GM21423 (cell line): ENCODE measurements around the gene NKX3-2.

Source experiments
- ATAC-seq: cut with Tn5 transposase; IDR thresholded peaks from one replicate; pipeline ENCODE4 v1.9.1; 2021; ENCODE audit warnings: mild to moderate bottlenecking, moderate library complexity; ENCODE audit not compliant: unreplicated experiment

Gene NKX3-2

DNA sequence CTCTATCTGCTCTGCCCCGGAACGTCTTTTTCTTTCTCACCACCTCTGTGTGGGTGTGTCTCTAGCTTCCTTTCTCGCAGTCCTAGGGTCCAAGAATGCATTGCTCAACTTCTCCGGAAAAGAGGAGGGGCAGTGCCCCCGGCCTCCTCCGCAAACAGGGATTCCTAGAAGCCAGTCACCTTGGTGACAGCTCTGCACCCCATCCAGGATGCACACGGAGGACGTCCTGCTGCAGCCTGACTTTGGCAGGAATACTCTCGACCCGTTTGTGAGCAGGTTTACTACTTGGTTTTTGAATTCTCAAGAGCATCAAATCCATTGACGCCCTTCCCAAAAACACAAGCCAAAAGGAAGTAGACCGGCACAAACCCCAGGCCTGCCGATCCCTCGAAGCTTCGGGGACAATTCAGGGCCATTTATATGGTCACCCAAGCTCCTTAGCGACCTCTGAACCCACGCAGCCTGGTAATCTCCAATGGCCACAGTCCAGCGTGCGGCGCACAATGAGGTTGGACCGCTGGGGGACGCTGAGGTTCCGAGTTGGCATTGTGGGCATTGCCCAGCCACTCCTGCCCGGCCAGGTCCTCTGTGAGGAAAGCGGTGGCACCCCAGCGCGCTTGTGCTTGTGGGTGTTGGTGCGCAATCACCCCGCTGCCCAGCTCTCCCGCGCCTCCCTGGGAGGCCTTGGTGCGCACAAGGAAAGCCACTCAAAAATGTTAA, 9.8 kb downstream of the NKX3-2 start:
- no peak for ATAC-seq

DNA sequence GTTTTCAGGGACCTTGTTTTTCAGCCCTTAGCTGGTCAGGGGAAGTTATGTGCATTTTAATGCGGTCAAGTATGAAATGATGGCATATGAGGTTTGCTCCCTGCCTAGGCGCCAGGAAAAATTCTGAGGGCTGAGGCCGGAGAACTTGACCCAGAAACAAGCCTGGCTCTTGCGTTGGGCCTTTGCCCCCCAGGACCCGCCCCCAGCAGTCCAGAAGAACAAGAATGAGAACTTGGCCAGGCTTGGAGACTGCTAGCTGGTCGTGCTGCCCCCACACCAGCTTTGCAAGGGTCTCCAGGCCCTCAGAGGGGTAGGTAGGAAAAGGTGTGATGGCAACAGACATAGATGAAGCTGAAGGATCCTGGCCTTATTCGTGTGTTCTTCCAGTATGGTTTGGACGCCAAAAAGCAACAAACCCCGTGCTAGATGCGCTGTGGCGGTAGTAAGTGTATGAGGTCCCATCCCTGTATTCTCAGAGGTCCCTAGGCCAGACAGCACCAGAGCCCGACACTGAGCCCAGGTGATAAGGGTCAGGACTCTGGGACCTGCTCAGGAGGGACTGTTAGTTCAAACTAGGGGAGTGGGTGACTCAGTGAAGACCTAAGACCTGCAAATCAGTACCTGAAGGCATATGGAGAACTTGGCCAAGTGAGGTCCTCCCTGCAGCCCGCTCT, 10.5 kb downstream of the NKX3-2 start:
- no peak for ATAC-seq

DNA sequence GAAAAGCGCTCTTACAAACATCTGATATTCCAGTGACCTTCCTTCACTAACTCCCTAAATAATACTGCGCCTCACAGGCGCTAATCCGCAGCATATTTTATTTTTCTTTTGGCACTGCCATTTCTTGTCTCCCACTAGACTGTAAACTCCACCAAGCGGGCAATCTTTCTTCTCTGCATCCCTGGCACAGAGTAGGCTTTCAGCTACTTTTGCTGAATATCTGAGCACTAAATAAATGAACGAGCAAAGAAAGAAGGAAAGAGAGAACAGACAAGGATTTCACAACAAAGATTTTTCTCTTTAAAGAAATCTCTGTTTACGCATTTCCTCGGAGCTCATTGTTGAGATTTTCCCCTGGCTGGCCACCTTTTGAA, 12.7 kb downstream of the NKX3-2 start:
- ATAC-seq, result no peak

DNA sequence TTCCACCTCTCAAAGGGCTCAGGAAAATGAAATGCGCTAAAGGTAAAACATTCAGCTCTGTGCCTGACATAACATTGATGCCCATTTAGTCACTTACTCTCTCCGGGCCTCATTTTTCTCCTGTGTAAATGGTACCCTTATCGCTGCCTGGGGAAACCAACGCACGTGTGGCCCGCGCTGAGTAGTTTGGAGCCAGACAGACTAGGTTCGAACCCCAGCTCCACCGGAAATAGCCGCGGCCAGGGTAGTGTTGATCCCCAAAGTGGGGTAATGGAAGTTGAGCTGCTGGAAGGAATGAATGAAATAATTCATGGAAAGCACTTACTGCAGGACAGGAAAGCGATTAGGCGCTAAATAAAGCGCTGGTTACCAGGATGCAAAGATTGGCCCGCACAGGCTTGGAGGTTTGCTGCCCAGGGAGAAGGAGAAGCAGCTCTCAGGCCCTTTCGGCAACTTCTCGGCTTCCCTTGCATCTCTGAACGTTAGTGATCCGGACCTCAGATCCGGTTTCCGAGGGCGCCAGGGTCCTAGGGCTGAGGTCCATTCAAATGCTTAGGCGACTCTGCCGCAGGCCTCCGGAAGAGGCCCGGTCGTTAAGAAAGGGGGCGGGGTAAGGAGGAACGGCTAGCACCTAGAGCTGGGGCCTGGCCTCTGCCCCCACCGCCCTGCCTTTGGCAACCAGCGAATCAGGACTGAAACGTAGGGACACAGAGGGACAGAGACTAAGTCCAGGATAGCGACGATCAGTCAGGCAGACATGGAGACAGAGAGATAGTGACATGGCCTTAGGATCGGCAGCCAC, 13.3 kb downstream of the NKX3-2 start:
- no peak for ATAC-seq

DNA sequence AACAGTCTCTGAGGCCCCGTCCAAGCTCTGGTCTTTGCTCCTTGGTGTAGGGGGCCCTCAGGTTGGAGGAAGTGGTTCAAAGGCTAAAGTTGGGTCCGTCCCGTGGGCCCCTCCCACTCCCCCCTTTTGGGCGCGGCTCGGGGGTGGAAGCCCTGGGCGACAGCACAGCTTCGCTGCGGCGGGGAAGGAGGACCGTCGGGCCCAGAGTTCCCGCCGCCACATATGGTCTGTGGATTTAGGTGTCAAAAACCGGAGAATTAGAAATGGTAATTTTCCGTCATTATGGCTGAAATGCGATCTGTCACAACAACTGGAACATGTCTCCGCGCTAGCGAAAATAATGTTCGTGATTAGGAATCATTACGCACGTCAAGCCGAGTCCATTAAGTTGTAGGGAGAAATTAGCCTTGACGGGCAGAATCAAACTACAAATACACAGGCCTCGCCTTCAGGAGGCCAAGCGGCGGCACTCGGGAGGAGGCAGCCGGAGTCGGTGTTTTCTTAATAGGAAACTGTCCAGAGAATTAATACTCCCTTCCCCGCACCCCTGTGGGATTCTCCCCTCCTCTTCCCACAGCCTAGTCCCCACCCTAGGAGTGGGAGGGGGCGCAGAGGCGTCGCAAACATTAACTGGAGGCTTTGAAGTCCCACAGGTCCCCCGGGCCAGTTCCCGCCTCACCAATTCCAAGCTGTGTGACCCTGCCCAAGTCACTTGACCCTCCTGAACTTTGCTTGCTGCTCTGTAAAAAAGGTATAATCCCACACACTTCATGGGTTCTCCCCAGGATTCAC, 15.0 kb downstream of the NKX3-2 start:
- ATAC-seq, result no peak

DNA sequence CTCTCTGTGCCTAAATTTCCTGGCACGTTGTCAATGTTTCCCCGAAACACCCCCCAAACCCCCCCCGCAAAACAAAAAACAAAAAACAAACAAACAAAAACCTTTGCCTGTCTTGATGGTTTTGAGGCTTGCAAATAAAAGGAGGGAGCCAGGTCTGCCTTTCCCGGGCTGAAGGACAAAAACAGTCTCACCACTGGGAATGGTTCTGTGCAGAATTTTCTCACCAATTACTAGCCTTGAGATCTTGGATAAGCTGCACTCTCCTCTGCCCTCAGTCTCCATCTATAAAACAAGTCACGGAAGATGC, 15.5 kb downstream of the NKX3-2 start:
- ATAC-seq, result no peak

DNA sequence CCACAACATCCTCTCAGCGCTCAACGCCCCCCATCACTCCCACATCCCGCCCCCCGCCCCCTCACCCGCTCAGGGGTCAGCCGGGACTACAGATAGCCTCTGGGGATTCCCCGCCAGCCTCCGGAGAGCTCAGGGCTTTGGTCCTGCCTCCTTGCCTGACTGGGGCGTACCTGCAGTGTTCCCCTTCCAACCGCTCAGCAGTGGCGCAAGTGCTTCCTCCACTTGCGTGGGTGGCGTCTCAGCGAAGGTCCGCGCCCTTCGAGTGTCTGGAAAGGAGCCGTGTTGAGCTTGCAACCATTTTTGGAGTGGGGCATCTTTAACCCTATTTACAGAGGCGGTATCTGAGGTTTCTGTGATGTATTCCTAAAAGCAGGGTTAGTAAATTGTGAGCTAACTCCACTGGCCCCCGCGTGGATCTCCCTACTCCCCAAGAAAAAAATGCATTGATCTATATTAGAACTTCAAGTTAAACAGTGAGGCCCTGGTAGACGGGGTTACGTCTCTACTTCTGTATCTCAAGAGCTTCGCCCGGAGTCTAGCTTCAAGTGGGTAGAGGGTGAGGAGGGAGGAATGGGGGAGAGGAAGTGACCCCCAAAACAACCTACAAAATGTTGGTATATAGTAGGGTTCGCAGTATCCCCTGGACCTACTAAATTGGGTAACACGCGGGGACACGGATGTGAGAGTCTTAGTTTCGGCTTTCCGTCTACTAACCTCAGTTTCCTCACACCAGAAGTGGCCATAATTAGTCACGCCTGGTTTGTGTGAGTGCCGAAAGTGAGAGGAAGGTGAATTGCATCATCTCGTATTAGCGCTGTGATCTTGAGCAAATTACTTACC, 16.1 kb downstream of the NKX3-2 start:
- peak; percentile 90 for ATAC-seq

DNA sequence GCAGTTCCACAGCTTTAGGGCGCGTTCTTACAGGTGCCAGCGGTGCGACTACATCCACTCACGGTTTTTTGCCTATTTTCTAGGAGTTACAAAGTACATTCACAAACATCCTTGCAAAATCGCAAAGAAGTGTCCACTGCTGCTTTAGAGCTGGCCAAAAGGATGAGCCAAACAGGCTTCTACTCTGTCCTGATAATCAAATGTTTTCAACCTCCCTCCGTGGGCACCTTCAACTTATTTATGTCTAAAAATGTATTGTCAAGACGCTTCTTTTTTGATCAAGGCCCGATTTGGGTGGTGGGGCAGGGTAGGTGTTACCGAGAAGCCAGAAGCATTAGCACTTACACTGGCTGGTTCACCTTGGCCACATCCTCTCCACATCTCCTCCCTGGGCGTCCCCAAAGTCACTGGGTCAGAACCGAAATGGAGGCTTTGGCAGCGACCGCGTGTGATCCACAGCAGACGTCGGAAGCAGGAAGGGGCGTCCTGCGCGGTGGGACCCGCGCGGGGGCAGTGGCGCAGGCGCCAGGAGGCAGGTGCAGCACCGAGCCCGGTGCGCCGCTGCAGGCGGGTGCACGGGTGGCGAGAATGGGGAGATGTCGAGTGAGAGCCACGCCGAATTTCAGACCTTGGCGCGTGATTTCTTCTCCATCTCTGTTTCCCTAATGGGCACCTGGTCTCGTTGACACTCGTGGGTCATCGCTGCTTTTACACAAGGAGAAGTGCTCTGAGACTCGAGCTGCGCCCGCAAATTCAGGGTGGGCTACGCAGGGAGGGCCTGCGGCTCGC, 16.9 kb downstream of the NKX3-2 start:
- ATAC-seq, result no peak

DNA sequence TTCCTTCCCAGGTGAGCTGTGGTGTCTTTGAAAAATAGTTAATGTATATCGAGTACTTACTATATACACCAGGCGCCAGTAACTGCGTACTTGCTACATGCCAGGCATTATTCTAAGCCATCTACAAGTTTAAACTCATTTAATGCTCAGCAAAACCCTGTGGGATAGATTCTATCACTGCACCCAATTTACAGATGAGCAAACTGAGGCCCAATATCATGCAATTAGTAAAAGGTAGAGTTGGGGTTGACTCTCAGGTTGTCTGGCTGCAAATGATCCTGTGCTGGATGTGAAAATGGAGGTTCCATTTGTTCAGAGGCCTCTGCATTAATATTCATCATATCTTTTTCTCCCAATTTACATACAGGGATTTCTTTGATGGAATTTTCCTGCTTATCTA, 17.6 kb downstream of the NKX3-2 start:
- ATAC-seq, result no peak

DNA sequence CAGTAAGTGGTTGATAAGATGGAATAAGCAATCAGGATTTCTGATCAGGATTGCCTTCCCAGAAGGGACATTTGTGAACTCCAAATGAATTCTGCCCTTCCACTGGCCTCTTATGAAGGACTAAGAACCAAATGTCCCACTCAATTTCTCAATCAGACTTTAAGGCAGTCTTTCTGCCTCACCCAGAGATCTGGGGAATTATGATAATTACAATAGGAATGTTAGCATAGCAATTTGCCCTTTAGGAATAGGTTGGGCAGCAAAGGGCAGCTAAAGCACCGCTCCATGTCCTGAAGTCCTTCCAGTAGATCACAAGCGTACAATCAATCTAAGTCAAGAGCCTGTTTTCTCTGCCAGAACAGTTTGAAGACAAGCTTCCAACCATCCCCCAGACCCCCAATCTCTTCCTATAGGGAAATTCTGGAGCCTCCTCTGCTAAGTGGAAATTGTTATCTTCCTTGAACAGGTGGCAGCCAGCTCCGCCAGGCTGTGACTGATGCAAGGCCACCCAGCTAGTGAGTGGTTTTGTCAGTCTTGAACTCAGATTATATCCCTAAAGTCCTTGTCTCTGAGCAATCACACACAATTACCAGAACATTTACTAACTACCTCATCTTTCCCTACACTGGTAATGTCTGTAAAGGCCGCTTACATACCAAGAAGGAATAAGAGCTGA, 18.6 kb downstream of the NKX3-2 start:
- ATAC-seq, result no peak

DNA sequence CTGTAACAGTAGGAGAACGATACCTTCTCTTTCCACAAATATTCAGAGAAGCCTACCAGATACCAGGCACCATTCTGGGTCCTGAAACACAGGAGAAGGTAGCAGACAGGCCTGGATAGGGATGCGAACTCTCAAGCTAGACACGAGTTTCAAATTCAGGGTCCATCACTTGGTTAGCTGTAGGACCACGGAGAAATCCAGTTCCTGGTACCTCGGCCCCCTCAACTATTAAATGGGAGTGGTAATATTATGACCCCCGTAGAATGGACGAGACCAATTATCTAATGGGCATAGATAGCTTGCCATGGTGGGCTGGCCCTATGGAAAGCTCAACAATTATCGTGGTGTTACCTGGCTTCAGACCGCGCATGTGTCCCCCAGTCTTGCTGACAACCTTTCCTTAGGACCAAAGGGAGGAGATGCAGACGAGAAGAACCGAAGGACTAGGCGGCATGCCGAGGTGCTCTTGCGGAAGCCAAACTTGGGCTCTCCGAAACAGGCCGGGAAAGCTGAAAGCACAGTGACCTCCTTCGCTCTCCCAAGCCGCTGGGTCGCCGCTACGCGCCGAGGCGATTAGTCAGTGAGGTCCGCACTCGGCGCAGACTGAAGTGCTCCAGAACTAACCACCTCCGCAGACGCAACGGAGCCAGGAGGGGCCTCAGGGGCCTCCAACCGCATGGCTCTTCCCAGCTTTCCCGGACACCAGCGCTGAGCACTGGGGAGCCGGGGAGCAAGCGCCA, 19.6 kb downstream of the NKX3-2 start:
- ATAC-seq, result no peak

DNA sequence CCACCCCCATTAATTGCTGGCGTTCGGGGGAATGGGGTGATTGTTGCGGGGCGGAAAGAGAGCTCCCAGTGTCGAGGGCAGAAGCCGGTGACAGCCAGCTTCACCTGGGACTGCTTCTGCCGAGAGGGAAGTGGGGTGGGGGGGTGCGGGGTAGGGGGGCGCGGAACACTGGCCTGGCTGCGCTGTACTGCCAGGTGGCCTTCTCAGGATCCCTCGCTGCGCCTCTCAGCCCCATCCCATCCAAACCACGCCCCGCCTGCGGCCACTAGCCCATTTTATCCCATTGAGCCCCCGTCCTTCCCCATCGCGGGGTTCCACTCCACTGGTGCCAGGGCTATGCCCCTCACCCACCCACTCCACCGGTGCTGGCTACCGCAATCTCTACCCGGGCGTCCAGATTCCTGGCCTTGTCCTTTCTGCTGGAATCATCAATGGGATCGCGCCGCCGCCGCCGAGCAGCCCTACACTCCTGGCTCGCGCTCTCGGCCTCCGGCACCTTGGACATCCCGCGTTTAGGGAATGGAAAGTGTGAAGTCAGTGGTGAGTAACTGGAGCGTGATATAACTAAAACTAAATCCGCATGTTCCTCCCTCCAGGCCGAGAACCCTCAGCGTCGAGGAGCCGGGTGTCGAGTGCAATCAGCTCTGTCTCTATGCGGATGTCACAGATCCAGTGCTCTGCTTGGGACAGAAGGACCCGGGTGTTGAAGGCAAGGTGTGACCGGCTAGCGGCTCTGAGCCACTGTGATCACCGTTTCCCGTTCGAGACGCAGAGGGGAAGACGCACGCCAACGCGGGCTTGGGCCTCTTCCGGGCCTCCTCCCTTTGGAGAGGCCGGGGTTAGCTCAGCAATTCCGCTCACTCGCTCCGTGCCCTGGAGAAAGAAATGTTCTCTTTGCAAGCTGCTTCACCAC, 20.5 kb downstream of the NKX3-2 start:
- ATAC-seq, result no peak

DNA sequence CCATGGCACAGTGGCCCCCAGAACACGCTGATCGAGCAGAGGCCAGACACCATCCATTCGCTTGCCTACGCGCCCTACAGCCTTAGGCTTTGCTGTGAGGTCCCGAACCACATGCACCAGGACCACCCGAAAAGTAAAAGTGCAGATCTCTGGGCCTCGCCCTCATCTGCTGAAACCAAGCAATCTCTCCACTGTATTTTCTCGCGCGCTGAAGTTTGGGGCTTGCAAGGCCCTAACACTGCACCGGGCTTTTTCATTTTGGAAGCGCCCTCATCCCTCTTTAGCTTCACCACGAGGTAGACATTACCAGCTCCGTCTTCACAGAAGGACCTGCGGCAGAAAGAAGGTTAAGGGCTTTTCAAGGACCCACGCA, 21.2 kb downstream of the NKX3-2 start:
- ATAC-seq, result no peak

DNA sequence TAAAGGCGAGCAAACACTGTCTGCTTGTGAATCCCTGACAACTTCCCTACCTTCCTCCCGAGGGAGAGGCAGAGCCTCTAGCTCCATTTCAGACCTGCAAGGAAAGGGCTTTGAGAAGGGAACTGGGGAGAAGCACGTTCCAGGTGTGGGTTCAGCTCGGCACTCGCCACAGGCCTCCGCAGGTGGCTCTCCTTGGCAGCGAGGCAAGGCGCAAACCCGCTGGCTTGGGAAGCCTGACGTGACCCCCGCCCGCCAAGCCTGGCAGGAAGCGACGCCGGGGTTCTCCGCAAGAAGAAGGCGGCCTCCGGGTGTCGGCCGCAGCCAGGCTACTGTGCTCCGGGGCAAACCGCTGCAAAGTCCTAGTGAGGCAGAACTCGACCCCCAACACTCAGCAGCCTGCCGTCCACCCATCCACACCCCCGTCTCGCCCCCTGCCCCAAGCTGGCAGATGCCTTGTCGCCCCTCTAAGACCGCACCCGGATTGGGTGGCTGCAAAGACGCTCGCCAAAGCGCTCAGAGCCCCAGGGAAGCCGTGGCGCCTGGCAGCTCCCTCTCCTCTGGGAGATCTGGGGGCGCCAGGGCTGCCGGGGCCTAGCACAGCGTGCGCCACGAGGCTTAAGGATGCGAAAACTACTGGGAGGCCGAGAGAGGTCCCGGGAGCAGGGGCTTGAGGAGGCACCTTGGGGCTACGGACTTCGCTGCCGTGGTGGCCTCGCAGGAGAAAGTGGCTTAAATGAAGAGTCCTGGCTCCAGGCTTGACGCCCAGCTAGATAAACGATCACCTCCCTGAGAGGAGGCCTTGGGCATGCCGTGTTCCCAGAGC, 21.8 kb downstream of the NKX3-2 start:
- no peak for ATAC-seq

DNA sequence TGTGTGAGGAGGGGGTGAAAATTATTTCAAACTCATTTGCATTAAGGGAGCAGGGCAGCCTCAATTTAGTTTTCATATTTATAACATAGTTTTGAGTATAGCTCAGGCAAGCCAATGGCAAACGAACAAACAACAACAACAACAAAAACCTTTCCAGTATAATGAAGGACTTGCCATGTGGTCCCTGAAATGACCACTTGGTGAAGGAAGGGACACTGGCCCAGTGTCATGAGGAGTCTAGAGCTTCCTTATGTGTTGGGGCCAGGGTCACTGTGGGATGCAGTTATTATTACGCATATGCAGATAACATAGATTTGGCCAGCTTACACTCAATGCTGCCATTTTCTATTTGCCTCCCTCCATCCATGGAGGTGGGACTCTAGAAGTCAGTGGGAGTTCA, 23.3 kb downstream of the NKX3-2 start:
- no peak for ATAC-seq

DNA sequence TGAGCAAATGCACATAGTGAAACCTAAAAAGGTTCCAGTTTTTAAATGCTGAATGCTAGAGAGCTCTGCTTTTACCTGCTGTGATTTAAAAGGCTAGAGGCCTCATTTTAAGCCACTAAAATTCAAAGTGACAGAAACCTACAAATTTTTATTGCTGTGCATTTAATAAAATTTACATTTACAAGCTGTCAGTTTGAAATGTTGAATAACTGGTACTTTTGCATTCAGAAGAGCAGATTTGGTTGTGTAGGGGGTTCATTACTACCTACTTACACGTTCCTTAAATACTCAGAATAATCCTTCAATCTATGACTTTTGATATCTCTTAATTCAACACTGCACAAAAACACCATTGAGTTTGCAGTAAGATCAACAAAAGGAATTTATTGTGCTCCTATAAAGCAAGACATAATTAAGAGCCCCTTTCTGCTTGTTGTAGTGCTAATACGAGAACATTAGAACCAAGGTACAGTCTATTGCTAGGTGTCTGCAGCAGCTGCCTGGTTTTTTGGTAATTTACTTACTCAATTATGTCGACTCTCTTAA, 27.9 kb downstream of the NKX3-2 start:
- no peak for ATAC-seq
